B cell (primary cell): Measurements from ENCODE around the gene PTPRT.

Source experiments
- EZH2 ChIP-seq: IDR thresholded peaks from 2 replicates; pipeline ENCODE4 v1.6.1; 2012; ENCODE audit warnings: borderline replicate concordance, low read depth, mild to moderate bottlenecking, moderate library complexity, low read length; ENCODE audit not compliant: insufficient read depth, poor library complexity, severe bottlenecking
- TF ChIP-seq, protein P1 (sequence below): fragments of 200-600 bp; IDR thresholded peaks from one replicate; pipeline ENCODE4 v1.8.0; 2022; ENCODE audit warnings: antibody characterized with exemption, mild to moderate bottlenecking

DNA sequence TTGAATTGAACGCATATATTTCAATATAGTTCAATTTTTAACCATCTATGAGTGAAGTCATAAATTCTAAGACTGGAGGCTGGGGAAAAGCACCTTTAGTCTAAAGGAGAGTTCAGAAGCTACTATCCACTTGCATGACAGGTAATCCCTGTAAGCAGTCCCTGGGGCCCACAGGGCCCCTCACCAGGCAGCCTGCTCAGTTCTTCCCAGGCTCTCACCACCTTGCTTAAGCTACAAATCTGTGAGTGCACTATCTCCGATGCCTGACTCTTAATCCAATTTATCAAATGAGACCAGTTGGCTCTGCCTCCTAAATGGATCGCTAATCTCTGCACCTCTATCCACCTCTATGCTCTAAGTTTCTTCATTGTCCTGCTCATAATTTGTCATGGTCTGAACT lies 413.8 kb downstream of the PTPRT start:
- TF ChIP-seq, protein P1, sequence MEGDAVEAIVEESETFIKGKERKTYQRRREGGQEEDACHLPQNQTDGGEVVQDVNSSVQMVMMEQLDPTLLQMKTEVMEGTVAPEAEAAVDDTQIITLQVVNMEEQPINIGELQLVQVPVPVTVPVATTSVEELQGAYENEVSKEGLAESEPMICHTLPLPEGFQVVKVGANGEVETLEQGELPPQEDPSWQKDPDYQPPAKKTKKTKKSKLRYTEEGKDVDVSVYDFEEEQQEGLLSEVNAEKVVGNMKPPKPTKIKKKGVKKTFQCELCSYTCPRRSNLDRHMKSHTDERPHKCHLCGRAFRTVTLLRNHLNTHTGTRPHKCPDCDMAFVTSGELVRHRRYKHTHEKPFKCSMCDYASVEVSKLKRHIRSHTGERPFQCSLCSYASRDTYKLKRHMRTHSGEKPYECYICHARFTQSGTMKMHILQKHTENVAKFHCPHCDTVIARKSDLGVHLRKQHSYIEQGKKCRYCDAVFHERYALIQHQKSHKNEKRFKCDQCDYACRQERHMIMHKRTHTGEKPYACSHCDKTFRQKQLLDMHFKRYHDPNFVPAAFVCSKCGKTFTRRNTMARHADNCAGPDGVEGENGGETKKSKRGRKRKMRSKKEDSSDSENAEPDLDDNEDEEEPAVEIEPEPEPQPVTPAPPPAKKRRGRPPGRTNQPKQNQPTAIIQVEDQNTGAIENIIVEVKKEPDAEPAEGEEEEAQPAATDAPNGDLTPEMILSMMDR, result no peak
- TF ChIP-seq EZH2, result no peak
